NCI-H526 (cell line): ENCODE data around the gene CAPN8.
"Not testable (repeated sequence)": the region's sequence is repeated elsewhere in the genome, so short reads cannot be mapped to it uniquely, and the experiment has no call there.

Experiments used
- DNase-seq, 2 experiments: peaks; one replicate each; lab custom pipeline; 2025; lab: John Stamatoyannopoulos, UW

The CAPN8 gene

DNA sequence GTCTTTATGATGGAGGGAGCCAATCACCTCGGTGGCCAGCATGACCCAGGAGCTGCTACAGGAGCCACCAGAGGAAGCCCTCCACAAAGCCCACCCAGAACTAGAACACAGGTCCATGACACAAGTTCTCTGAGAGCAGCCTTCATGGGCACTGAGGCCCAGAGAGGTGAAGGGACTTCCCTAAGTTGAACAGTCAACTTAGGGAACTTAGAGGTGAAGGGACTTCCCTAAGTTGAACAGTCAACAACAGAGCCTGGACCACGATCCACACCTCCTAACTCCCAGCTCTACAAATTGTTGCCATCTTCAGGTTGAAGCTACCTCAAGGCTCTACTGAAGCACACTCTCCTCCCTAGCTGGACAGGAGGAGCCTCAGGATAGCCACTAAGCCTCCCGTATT, 139.5 kb downstream of the CAPN8 start:
- DNase-seq: no peak

DNA sequence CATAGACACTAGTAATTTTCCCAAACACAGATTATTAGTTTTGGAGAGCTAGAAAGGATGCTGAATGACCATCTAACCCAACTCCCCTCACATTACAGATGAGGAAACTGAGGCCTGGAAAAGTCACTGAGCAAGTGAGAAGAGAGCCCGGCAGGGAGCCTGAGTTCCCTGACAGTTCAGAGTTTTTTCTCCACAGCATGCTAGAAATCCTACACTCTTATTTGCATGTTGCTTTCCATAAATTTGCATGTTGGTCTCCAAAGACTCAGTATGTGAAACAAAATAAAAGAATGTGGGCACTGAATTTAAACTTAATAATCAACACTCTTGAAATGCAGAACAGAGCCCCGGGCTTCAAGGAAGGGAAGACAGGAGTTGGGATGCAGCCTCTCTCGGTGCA, 140.0 kb downstream of the CAPN8 start:
- DNase-seq: peak; percentile 81 to 86

DNA sequence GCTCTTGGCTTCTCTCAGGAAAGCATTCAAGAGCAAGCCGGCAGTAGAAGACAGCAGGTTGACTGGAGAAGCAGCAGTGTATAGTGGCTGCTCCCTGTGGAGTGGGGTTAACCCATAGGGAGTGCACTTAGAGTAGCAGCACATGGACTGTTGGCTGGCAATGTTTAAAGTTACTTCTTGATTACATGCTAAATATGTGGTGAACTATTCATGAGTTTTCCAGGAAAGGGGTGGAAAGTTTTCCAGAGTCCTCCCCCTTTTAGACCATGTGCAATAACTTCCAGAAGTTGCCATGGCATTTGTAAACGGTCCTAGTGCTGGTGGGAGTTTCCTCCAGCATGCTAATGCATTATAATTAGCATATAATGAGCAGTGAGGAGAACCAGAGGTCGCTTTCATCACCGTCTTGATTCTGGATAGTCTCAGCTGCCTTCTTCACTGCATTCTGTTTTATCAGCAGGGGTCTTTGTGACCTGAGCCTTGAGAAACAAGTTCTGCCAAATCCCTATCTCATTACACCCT, 140.5 kb downstream of the CAPN8 start:
- DNase-seq: peak; percentile 83 to 89

DNA sequence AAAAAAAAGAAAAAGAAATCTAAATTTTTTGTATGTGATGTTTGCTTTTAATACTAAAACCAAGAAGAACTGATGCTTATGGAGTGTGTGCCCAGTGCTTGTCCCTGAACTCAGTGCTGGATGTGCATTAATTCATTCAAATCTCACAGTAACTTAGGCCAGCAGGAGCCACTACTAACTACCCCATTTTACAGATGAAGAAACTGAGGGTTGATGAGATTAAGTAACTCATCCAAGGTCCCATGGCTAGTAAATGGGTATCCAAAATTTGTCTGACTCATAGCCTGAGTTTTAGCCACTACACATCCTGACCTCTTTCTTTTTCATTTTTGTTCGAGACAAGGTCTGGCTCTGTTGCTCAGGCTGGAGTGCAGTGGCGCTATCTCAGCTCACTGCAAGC, 144.4 kb downstream of the CAPN8 start:
- no peak for DNase-seq

DNA sequence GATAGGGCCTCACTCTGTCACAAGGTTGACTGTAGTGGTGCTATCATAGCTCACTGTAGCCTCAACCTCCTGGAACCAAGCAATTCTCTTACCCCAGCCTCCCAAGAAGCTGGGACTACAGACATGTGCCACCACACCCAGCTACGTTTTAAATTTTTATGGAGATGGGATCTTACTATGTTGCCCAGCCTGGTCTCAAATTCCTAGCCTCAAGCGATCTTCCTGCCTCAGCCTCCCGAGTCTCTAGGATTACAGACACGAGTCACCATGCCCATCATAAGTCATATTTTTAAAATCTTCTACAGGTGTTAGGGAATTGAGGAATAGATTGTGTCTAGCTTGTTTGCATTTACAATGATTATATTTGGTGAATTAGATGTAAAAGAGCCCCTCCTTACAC, 145.3 kb downstream of the CAPN8 start:
- DNase-seq: no peak

DNA sequence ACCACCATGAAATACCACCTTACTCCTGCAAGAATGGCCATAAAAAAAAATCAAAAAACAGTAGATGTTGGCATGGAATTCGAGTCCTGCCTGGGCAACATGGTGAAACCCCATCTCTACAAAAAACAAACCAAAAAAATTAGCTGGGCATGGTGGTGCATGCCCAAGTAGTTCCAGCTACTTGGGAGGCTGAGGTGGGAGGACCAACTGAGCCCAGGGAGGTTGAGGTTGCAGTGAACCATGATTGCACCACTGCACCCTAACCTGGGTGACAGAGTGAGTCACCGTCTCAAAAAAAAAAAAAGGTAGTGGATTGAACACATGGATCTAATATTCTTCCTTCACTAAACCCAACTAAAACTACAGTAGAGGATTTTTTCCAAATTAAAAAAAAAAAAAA, 146.4 kb downstream of the CAPN8 start:
- DNase-seq: no peak

DNA sequence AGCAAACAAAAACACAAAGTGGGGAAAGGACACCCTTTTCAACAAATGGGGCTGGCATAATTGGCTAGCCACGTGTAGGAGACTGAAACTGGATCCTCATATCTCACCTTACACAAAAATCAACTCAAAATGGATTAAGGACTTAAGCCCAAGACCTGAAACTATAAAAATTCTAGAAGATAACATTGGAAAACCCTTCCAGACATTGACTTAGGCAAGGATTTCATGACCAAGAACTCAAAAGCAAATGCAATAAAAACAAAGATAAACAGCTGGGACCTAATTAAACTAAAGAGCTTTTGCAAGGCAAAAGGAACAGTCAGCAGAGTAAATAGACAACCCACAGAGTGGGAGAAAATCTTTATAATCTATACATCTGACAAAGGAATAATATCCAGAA, 146.9 kb downstream of the CAPN8 start:
- DNase-seq: not testable (repeated sequence)

DNA sequence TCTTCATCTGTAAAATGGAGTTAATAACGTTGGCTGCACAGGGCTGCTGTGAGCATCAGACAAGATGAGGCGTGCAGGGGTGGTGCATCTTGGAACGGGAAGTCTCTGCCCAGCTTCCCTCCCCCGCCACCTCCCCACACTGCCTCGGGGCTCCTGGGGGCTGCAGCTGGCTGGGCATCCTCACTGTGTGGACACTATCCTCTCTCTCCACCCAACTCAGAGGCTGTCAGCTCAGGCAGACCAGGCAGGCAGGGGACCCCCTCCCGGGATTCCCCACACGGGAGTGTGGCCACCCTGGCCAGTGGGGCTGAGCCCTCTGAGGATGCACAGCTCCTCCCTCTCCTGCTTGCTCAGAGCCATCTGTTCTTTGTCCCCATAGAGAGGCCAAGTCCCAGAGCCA, 149.6 kb downstream of the CAPN8 start:
- DNase-seq: no peak

DNA sequence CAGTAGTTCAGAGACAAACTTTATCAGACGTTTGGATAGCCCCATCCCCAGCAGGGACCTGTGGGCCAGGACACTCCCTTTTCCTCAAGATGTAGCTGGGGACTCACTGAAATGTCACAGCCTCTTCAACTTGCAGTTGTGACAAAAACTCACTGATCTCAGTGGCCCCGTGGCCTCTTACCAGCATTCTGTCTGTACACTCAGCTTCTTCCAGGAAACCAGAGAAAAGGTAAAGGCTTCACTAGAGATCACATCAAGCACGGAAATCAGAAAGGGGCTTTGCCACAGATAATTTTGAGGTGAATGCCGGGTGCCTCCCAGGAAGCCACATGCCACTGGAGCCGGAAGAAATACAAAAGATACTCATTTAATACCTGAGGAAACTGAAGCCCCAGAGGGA, 150.1 kb downstream of the CAPN8 start:
- no peak for DNase-seq

DNA sequence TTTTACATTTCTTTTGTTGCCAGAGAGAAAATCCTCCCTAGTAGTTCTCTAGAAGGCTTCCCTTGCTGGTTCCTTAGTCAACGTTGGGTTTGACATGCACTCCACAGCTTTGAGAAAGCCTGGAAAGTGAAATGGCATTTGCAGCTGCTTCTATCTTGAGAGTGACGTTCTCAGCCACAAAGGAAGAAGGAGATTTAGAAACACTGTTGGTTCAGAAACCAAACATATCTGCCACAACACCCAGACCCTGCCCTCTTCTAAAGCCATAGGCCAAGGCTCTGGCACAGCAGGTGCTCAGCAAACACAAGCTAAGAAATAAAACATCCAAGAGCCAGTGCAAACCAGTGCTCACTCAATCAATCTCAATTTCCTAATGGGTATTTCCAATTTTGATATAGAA, 150.9 kb downstream of the CAPN8 start:
- DNase-seq: no peak

DNA sequence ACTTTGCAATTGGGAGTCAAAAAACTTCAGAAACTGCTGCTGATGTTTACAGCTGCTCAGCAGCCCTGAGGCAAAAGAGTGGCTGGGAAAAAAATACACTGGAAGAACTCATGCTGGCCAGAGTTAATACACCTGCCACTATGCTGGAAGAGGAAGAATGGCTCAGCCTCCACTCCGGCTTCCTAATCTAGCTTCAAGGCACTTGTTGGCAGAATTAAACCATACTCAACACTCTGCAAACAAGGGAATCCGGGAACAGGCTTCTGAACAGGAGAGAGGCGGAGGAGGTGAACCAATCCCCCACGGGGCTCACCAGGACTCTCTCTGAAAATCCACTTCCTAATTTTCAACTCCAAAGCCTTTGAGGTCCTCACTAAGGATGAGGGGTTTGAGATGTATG, 152.2 kb downstream of the CAPN8 start:
- no peak for DNase-seq

DNA sequence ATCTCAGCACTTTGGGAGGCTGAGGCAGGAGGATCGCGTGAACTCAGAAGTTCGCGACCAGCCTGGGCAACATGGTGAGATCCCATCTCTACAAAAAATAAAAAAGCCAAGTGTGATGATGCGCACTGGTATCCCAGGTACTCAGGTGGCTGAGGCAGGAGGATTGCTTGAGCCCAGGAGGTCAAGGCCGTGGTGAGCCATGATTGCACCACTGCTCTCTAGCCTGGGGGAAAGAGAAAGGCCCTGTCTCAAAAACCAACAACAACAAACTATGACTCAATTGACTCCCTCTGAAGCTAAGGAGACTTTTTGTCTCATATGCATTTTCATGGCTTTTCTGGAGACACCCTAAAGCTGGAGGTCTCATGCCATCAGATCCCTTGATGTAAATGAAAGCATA, 153.4 kb downstream of the CAPN8 start:
- DNase-seq: no peak

DNA sequence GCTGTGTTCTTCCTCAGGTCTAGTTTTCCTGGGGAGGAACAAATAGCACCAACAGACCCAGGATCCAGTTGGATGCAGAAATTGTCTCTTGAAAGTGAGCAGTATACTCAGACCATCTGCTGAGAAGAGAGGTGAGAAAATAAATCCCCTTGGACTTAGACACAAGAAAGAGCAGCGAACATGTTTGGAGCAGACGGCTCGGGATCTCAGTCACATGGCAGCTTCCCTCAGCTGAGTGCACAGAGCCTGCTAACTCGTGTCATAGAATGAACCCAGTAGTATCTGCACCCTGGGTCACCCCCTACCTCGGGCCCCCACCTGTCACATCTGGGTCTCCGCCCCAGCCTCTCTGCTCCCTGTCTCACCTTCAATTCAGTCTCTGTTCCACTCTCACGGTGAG, 156.7 kb downstream of the CAPN8 start:
- no peak for DNase-seq

DNA sequence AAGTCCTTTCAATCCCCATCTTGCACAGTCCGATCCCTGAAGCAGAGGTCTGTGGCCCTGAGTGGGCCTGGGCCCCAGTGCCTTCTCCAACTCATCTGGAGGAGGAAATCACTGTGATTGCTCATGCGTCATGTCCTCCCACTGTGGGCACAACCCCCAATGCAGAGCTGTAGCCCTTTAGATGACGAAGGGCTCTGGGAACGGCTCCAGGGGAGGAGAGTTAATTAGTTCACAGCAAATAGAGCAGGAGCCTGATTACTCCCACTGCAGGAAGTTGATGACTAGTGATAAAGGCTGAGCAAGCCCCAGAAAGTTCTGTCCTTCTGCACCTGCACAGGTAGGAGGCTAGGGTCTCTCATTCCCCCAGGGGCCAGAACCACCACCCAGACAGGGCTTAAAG, 160.8 kb downstream of the CAPN8 start:
- no peak for DNase-seq

DNA sequence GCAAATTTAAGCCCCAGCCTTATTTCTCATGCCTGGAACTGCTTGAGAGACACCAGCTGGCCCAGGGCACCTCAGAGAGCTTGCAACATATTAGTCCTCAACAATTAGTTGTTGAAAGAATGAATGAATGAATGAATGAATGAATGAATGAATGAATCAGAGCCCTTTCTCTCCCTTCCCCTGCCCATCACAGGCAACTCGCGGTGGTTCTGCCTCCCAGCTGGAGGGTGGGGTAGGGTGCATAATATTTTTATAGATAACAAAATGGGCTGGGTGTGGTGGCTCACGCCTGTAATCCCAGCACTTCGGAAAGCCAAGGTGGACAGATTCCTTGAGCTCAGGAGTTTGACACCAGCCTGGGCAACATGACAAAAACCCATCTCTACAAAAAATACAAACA, 162.2 kb downstream of the CAPN8 start:
- no peak for DNase-seq

DNA sequence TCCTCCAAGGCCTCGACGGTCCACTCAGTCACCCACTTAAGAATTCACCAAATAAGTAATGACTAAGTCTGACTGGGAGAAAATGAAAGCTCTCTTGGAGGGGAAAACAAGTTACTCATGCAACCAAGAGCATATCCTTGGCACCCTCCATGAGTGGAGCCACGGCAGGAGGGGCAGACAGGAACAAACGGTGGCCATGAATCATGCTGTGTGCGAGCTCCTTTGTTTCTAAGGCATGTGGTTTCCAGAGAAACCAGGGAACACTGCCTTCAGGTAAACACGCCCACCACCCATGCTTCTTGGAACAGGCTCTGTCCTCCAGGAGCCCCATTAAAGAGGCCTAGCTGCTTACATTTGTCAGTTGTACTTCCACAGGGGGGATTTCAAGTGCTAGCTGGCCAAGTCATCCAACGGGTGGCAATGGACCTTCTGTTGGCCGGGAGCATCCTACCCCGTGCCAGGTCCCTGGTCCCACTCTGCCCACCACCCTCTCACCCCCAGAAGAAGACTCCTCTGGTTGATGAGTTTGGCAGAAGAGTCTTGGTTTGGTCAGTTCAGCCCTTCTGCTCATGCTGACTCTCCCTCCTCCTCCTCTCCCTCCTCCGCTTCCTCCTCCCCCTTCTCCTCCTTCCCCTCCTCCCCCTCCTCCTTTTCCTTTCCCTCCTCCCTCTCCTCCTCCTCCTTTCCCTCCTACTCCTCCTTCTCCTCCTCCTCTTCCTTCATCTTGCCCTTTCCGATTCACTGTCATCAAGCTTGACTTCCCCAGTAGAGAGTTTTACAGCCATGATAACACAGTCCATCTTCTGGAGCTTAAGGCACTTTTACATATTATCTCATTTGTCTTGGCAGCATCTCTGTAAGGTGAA, 164.7 kb downstream of the CAPN8 start:
- no peak for DNase-seq

DNA sequence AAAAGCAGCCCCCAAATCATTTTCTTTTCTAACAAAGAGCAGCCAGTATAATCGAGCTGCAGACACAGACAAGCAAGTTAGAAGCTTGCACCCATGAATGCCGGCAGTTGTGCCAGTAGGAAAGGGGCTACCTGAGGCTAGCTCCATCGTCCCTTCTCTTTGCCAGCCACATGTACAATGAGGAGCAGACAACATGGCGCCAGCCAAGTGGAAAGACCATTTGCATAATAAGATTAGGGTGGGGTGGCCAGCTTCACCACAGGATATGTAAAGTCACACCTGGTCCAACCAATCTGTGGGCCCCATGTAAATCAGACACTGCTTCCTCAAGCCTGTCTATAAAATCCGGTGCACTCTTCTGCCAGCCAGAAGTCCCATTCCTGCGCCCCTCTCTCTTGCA, 168.6 kb downstream of the CAPN8 start:
- DNase-seq: peak; percentile 86

DNA sequence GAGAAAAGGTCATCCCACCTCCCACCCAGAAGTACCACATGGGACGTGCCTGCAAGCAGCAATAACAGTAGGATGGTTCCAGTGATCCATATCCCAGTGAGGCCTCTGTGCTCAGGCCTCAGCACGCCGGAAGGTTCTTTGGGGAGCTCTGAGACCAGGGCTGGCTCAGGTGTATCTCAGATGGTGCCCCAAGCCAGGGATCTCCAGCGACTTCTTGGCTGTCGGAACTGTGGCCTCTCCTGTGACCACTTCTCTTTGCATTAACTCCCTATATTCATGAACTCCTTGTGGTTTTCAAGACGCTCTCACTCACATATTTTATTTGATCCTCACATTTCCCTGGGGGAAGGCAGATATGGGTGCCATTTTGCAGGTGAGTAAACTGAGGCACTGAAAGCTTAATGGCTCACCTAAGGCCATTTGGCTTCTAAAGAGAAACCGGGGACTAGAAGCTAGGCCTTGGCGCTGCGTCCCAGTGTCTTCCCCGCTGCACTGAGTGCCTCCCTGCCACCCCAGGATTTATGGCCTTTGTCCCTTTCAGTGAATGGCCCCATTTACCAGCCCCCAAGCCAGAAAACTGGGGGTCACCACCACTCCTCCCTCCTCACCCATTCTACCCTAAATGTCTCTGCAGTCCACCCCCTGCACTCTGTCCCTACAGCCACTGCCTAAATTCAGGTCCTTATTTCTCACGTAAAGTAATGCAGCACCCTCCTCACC, 170.4 kb downstream of the CAPN8 start:
- no peak for DNase-seq

DNA sequence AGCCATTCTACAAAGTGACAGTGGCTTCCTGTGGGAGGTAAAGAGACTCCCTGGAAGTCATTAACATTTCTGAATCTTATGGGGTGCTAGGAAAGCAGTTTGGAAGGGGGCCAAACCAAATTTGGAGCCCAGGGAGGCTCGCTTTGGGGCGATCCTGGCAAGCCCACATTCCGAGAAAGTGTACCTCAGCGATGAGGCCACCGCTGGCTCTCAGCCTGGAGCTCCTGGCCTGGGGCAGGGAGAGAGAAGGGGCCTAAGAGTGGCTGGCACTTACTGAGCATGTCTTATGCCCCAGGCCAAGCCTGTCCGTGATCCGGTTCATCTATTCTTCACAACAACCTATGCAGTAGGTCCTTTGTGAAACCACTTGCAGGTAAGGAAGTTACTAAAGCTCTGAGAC, 173.5 kb downstream of the CAPN8 start:
- no peak for DNase-seq
